Measurements from ENCODE around the gene CELF5. TPM values are rescaled to one million over a fixed set of nuclear protein-coding genes. Genes with fewer than 3 reads are reported as not detected.

CELF5 gene
- total RNA-seq, 1 experiment from 2014 or later: 7.7 TPM

DNA sequence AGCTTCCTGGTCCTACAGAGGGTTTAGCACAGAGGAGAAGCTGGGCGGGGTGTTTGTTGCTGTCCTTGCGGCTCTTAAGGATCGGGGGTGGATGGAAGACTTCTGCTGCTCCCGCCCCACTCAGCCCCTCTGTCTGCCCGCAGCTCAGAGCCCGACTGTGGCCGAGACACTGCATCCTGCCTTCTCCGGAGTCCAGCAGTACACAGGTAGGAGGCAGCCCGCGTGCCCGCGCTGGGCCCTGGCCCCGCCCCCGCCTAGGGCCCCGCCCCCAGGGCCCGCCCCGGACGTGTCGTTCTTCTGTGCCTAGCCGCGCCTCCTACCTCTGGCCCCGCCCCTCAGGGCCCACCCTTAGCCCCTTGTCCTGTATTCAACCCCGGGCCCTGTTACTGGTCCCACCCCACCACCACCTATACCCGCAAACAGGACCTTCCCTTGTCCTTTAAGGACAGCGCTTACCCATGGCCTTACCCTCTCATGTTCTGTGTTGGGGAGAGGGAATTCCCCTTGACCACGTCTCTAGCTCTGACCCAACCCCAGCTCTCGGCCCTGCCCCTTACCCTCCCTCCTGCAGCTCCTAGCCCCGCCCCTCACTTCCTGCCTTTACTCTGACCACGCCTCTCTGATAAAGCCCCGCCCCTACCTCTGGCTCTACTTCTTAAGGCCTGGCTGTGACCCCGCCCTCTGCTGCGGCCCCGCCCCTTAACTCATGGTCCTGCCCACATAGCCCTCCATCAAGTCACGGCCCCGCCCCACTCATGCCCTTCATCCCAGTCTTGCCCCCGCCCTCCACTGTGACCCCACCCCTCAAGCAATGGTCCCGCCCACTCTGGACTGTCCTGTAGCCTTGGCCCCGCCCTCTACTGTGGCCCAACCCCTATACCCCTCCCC, 60.5 kb downstream of the CELF5 start:
- peak; percentile 100 for DNase-seq (ENCODE audit: low spot score)
- TF ChIP-seq PRRX2 (CRISPR knock-in tag; IDR thresholded peaks at IDR 0.05) (no peak), SP1 (CRISPR knock-in tag; conservative IDR thresholded peaks at IDR 0.05) (peak; percentile 79), ZNF416 (CRISPR knock-in tag; IDR thresholded peaks at IDR 0.05) (no peak), MYBL2 (CRISPR knock-in tag; IDR thresholded peaks at IDR 0.05) (no peak), NR3C1 (CRISPR knock-in tag; conservative IDR thresholded peaks at IDR 0.05; ENCODE audit: low read depth) (no peak), MXD4 (CRISPR knock-in tag; IDR thresholded peaks at IDR 0.05; ENCODE audit: borderline replicate concordance) (no peak), CBFB (CRISPR knock-in tag; IDR thresholded peaks at IDR 0.05; ENCODE audit: low read depth) (no peak), ZNF138 (CRISPR knock-in tag; conservative IDR thresholded peaks at IDR 0.05) (no peak), E2F4 (CRISPR knock-in tag; IDR thresholded peaks at IDR 0.05; ENCODE audit: borderline replicate concordance, low read depth) (no peak), FOXP1 (CRISPR knock-in tag; IDR thresholded peaks at IDR 0.05; ENCODE audit: borderline replicate concordance) (peak; percentile 58; the same call in 1 of the 2 replicates), NFE2L1 (CRISPR knock-in tag; IDR thresholded peaks at IDR 0.05) (0 out of 2 replicates have a peak, but pooled peaks have one; percentile 17)
- TF ChIP-seq, protein P1, sequence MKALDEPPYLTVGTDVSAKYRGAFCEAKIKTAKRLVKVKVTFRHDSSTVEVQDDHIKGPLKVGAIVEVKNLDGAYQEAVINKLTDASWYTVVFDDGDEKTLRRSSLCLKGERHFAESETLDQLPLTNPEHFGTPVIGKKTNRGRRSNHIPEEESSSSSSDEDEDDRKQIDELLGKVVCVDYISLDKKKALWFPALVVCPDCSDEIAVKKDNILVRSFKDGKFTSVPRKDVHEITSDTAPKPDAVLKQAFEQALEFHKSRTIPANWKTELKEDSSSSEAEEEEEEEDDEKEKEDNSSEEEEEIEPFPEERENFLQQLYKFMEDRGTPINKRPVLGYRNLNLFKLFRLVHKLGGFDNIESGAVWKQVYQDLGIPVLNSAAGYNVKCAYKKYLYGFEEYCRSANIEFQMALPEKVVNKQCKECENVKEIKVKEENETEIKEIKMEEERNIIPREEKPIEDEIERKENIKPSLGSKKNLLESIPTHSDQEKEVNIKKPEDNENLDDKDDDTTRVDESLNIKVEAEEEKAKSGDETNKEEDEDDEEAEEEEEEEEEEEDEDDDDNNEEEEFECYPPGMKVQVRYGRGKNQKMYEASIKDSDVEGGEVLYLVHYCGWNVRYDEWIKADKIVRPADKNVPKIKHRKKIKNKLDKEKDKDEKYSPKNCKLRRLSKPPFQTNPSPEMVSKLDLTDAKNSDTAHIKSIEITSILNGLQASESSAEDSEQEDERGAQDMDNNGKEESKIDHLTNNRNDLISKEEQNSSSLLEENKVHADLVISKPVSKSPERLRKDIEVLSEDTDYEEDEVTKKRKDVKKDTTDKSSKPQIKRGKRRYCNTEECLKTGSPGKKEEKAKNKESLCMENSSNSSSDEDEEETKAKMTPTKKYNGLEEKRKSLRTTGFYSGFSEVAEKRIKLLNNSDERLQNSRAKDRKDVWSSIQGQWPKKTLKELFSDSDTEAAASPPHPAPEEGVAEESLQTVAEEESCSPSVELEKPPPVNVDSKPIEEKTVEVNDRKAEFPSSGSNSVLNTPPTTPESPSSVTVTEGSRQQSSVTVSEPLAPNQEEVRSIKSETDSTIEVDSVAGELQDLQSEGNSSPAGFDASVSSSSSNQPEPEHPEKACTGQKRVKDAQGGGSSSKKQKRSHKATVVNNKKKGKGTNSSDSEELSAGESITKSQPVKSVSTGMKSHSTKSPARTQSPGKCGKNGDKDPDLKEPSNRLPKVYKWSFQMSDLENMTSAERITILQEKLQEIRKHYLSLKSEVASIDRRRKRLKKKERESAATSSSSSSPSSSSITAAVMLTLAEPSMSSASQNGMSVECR (CRISPR knock-in tag; IDR thresholded peaks at IDR 0.05; ENCODE audit: borderline replicate concordance): no peak
- TF ChIP-seq, protein P2, sequence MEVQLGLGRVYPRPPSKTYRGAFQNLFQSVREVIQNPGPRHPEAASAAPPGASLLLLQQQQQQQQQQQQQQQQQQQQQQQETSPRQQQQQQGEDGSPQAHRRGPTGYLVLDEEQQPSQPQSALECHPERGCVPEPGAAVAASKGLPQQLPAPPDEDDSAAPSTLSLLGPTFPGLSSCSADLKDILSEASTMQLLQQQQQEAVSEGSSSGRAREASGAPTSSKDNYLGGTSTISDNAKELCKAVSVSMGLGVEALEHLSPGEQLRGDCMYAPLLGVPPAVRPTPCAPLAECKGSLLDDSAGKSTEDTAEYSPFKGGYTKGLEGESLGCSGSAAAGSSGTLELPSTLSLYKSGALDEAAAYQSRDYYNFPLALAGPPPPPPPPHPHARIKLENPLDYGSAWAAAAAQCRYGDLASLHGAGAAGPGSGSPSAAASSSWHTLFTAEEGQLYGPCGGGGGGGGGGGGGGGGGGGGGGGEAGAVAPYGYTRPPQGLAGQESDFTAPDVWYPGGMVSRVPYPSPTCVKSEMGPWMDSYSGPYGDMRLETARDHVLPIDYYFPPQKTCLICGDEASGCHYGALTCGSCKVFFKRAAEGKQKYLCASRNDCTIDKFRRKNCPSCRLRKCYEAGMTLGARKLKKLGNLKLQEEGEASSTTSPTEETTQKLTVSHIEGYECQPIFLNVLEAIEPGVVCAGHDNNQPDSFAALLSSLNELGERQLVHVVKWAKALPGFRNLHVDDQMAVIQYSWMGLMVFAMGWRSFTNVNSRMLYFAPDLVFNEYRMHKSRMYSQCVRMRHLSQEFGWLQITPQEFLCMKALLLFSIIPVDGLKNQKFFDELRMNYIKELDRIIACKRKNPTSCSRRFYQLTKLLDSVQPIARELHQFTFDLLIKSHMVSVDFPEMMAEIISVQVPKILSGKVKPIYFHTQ (CRISPR knock-in tag; IDR thresholded peaks at IDR 0.05): no peak
- Mint-ChIP-seq H3K4me3 (peak overlapping the region; percentile 72), H3K4me1 (peaks cover 7% of the 10 kb centered on the region), H3K27me3 (ENCODE audit: low read depth) (peaks cover 11% of the 10 kb centered on the region), H3K9me3 (no peaks in the 10 kb centered on the region), H3K27ac (peak overlapping the region; percentile 97), H3K36me3 (no peaks in the 10 kb centered on the region)
- ChIA-PET CTCF (interaction anchor here (0.5 to 2.6 kb wide), 16 partner anchors 9 to 334 kb away, joined by 3 to 105 read pairs (median 4); no protein-coding TSS in a partner anchor), POLR2A (interaction anchor here (0.5 to 2.1 kb wide), 3 partner anchors 9 to 292 kb away, joined by 4 to 21 read pairs (median 4); no protein-coding TSS in a partner anchor)
- ATAC-seq: peak; percentile 84

DNA sequence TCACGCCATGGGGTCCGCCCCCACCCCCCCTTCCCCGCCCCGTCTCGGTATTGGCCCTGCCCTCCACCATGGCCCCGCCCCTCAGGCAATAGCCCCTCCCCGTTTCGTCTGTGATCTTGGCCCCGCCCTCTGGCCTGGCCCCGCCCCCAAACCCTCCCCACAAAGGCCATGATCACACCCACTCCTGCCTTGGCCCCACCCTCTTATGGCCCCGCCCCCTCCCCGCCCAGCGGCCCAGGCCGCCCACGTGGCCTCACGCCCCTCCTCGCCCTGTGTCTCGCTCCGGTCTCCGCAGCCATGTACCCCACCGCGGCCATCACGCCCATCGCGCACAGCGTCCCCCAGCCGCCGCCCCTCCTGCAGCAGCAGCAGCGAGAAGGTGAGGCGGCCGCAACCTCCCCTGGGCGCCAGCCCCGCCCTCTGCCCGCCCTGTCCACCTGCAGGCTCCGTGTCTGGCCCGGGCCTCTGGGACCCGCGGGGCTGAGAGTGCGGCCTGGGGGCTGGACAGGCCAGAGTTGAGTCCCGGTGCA, 61.3 kb downstream of the CELF5 start:
- no peak for DNase-seq (ENCODE audit: low spot score)
- Mint-ChIP-seq H3K36me3 (no peaks in the 10 kb centered on the region), H3K27me3 (ENCODE audit: low read depth) (peaks cover 11% of the 10 kb centered on the region), H3K27ac (no peak overlapping the region), H3K4me1 (peaks cover 7% of the 10 kb centered on the region), H3K9me3 (no peaks in the 10 kb centered on the region), H3K4me3 (peak overlapping the region; percentile 69)
- ChIA-PET POLR2A (interaction anchor here (2.1 kb wide), 1 partner anchor 10 kb away, joined by 21 read pairs; no protein-coding TSS in a partner anchor), CTCF (interaction anchor here (0.5 to 2.6 kb wide), 13 partner anchors 10 to 335 kb away, joined by 3 to 105 read pairs (median 5); no protein-coding TSS in a partner anchor)
- peak; percentile 38 for ATAC-seq
- TF ChIP-seq CREB1 (CRISPR knock-in tag; IDR thresholded peaks at IDR 0.05) (no peak), USF2 (CRISPR knock-in tag; IDR thresholded peaks at IDR 0.05) (peak; percentile 84), TCF7 (CRISPR knock-in tag; IDR thresholded peaks at IDR 0.05; ENCODE audit: low read depth) (no peak), ZNF281 (CRISPR knock-in tag; IDR thresholded peaks at IDR 0.05) (no peak), MAX (CRISPR knock-in tag; IDR thresholded peaks at IDR 0.05) (peak; percentile 43; the same call in 1 of the 2 replicates)
- TF ChIP-seq, protein P3, sequence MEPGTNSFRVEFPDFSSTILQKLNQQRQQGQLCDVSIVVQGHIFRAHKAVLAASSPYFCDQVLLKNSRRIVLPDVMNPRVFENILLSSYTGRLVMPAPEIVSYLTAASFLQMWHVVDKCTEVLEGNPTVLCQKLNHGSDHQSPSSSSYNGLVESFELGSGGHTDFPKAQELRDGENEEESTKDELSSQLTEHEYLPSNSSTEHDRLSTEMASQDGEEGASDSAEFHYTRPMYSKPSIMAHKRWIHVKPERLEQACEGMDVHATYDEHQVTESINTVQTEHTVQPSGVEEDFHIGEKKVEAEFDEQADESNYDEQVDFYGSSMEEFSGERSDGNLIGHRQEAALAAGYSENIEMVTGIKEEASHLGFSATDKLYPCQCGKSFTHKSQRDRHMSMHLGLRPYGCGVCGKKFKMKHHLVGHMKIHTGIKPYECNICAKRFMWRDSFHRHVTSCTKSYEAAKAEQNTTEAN (CRISPR knock-in tag; IDR thresholded peaks at IDR 0.05): no peak
